OCI-LY7 (cell line): Measurements from ENCODE around the gene NFKBIB.

Experiments
- EZH2phosphoT487 ChIP-seq: fragments of 200-600 bp; sonication (generic); IDR thresholded peaks from 2 replicates; pipeline ENCODE4 v1.6.1; 2018; ENCODE audit warnings: low read depth, borderline replicate concordance, mild to moderate bottlenecking, mixed run types, antibody characterized with exemption, low read length, moderate library complexity, mixed read lengths
- TF ChIP-seq, protein P1 (sequence below): fragments of 200-600 bp; sonication (generic); conservative IDR thresholded peaks from 2 replicates; pipeline ENCODE4 v1.5.1; 2014; ENCODE audit warnings: mild to moderate bottlenecking, antibody characterized with exemption, low read length, moderate library complexity, mixed read lengths

GRCh38 chr19:38917516-38917915, 17.7 kb downstream of the NFKBIB start:
- TF ChIP-seq, protein P1, sequence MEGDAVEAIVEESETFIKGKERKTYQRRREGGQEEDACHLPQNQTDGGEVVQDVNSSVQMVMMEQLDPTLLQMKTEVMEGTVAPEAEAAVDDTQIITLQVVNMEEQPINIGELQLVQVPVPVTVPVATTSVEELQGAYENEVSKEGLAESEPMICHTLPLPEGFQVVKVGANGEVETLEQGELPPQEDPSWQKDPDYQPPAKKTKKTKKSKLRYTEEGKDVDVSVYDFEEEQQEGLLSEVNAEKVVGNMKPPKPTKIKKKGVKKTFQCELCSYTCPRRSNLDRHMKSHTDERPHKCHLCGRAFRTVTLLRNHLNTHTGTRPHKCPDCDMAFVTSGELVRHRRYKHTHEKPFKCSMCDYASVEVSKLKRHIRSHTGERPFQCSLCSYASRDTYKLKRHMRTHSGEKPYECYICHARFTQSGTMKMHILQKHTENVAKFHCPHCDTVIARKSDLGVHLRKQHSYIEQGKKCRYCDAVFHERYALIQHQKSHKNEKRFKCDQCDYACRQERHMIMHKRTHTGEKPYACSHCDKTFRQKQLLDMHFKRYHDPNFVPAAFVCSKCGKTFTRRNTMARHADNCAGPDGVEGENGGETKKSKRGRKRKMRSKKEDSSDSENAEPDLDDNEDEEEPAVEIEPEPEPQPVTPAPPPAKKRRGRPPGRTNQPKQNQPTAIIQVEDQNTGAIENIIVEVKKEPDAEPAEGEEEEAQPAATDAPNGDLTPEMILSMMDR, result no peak
- no peak for TF ChIP-seq EZH2phosphoT487
